Middle frontal gyrus (tissue), 1 donor: ENCODE data around the gene DCAF5.
A peak's percentile ranks its signal among the peaks of the same experiment; 100 is the strongest.

Experiments used
- DNase-seq: peaks from one replicate; pipeline ENCODE4 v3.0.0-alpha.2; 2015; ENCODE audit warnings: low spot score; ENCODE audit errors: extremely low spot score

DCAF5 gene

GRCh38 chr14:69149461-69150244 is 3.3 kb downstream of the DCAF5 start:
- no peak for DNase-seq

DNA sequence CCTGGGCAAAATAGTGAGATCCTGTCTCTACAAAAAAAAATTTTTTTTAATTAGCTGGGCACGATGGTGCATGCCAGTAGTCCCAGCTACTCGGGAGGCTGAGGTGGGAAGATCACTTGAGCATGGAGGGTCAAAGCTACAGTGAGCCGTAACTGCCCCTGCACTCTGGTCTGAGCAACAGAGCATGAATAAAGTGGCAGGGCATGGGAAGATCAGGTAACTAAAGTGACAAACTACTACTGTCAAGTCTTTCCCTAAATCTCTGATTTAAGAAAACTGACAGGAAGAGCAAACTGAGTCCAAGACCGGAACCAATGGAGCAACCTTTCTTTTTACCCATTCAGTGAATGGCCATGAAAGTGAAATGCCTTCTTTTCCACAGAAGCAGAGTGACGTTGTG is 10.8 kb downstream of the DCAF5 start:
- no peak for DNase-seq

- DNase-seq: no peak
Measured at GRCh38 chr14:69141550-69141949, 11.4 kb downstream of the DCAF5 start.

GRCh38 chr14:69139743-69140142 is 13.2 kb downstream of the DCAF5 start:
- DNase-seq: no peak

- DNase-seq: no peak
Measured at GRCh38 chr14:69137843-69138535, 14.9 kb downstream of the DCAF5 start.

GRCh38 chr14:69137416-69137815 is 15.5 kb downstream of the DCAF5 start:
- no peak for DNase-seq

GRCh38 chr14:69135133-69135532 is 17.8 kb downstream of the DCAF5 start:
- no peak for DNase-seq

GRCh38 chr14:69133206-69134125 is 19.5 kb downstream of the DCAF5 start:
- DNase-seq: no peak

- DNase-seq: no peak
Measured at GRCh38 chr14:69132513-69133181, 20.3 kb downstream of the DCAF5 start.

- no peak for DNase-seq
Measured at GRCh38 chr14:69131176-69131575, 21.7 kb downstream of the DCAF5 start.

- peak; percentile 68 for DNase-seq
Measured at GRCh38 chr14:69129264-69129880, 23.5 kb downstream of the DCAF5 start.

DNA sequence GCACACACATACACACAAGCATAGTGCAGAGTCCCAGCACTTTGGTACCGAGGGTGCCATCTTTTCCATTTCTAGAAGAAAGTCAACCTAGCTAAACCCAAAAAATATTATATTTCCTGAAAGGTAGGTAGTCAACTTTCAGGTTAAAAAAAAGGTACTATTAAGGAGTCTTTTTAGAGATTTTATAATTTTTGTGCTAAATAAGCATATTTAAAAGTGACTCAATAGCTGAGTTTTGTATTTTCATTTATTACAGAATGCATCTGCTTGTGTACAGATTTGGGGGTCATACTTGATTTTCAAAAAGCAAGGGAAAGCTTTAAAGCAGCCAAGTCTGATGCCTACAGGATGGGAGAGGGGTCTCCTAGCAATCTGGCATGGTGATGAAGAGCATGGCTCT is 34.6 kb downstream of the DCAF5 start:
- no peak for DNase-seq

- DNase-seq: no peak
Measured at GRCh38 chr14:69117020-69117767, 35.7 kb downstream of the DCAF5 start.

DNA sequence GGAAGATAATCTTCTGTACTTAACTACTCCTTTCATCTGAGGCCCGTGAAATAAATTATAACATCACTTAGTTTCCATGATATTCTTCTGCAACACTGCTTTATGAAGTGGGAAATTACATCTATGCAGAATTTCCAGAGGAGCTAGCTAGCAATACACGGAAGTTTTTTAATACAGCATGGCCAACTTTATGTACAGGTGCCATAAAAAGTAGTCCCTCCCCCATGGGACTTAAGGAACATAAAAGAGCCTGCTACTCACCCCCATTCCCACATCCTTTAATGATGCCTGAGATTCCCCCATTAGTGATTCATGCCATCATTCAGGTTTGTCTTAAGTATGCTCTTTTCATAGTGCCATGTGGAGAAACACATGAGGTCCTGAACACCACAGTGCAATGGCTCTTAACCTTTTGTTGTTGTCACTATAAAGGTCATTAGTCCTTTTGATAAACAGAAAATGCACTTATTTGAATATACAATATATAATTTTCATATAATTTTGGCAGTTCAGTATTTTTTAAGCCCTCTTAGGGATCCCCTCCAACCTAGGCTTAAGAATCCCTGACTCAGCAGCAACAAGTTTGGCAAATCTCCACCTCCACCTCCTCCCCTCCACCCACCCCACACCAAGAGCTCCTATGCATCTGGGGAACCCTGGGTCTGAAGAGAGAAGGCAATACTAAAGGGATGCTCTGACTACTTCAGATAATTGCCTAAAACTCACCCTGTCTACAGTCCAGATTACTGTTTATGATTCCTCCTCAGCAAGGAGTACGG is 37.3 kb downstream of the DCAF5 start:
- DNase-seq: no peak

DNA sequence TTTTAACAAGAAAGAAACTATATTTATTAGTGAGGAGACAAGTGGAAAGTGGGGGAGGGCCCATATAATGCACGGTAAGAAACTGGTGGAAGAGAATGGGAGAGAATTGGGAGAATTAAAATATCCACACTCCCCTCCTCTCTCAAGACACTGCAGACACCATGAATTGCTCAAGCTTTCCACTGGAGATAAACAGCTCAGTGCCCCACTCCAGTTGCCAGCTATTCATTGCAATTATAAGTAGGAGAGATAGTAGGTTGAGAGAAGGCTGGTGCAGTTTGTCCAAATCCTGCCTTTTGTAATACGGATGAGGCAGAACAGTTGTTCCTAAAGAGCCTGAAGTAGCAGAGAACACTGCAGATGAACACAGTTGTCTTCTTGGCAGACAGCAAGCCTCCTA is 38.2 kb downstream of the DCAF5 start:
- DNase-seq: no peak

- no peak for DNase-seq
Measured at GRCh38 chr14:69108358-69108757, 44.6 kb downstream of the DCAF5 start.

DNA sequence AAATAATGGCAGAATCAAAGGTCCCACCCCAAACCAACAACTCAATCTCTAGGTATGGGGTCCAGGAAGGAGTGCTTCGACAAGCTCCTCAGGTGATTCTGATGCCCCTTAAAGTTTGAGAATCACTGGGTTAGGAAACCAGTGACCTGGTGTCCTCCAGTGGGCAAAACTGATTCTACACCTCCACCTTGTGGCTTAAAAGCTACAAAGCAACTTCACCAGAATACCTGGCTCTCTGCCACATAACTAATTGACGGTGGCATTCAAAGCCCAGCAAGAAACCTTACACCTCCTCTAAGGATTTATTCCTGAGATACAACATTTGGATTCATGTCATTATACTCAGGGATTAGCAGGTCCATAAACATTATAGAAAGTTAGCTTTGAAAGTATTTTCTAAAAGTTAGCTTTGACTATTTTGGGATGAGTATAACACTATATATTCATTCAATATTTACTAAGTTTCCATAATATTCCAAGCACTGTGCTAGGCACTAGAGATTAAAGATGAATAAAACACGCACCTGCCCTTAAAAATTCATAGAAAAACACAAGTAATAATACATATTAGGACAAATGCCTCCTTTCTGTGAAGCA is 45.4 kb downstream of the DCAF5 start:
- no peak for DNase-seq

DNA sequence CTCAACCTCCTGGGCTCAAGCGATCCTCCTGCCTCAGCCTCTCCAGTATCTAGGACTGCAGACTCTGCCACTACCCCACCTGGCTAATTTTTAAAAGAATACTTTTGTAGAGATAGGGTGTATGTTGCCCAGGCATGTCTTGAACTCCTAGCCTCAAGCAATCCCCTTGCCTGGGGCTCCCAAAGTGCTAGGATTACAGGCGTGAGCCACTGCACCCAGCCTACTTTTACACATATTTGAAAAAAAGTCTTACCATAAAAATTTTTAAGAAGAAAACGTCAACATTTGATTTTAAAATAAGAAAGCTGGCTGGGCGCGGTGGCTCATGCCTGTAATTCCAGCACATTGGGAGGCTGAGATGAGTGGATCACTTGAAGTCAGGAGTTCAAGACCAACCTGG is 46.5 kb downstream of the DCAF5 start:
- no peak for DNase-seq

DNA sequence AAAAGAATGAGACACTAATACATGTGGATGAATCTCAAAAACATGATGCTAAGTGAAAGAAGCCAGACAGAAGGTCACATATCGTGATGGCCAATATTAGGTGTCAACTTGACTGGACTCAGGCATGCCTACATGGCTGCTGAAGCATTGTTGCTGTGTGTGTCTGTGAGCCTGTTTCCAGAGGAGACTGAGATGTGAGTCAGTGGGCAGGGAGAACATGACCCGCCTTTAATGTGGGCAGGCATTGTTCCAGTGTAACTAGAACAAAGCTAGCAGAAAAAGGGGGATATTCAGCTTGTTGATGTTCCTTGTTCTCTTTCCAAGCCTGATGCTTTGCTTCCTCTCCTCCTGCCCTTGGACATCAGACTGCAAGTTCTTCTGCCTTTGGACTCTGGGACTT is 47.6 kb downstream of the DCAF5 start:
- DNase-seq: no peak
